SU-DHL-6 (cell line): ENCODE data around the gene GRPEL1.

Experiments used
- CTCF ChIP-seq: fragments of 200-600 bp; sonication (generic); IDR thresholded peaks from one replicate; pipeline ENCODE4 v1.5.1; 2017; ENCODE audit warnings: antibody characterized with exemption, mild to moderate bottlenecking, low read length, moderate library complexity; ENCODE audit not compliant: insufficient read depth, poor library complexity, severe bottlenecking
- EZH2phosphoT487 ChIP-seq: fragments of 200-600 bp; sonication (generic), shearing (Covaris generic); conservative IDR thresholded peaks from 2 replicates; pipeline ENCODE4 v1.6.1; 2018; ENCODE audit warnings: mild to moderate bottlenecking, antibody characterized with exemption, low read length, moderate library complexity, mixed read lengths

DNA sequence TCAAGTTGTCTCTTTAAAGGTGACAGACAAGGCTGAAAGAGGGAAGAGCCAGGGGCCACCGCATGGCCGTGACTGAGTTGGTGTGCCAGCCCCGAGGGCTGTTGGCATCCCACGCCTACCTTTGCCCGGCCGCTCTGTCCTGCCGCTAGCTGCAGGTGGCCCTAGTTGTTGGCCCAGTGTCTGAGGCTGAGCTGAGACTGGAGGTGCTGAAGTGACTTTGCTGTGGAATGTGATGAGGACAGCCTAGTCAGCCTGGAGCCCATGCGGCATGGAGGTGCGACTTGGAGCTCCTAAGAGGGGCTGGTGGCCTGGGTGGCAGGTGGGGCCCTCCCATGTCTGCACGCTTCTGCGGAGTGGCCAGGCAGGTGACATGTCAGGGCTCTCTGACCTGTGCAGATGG lies 18.1 kb downstream of the GRPEL1 start:
- no peak for TF ChIP-seq EZH2phosphoT487
- TF ChIP-seq CTCF: no peak
